Measurements from ENCODE around the gene GOLM1.

DNA sequence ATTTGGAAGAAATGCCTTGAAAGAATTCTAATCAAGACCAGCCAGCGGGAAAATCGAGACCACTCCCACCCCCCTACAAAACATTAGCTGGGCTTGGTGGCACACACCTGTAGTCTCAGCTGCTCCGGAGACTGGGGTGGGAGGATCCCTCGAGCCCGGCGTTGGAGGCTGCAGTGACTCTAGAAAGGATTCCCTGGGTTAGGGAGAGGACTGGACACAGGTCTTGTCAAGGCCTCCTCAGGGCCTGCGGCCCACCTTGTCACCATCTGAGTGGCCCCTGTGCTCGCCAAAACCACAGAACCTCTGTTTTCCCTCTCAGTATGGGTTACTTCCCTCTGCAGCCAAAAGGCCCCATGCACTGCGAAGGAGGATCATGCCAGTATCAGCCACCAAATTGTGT lies 16.5 kb upstream of the GOLM1 start:
- TF ChIP-seq, protein P1, sequence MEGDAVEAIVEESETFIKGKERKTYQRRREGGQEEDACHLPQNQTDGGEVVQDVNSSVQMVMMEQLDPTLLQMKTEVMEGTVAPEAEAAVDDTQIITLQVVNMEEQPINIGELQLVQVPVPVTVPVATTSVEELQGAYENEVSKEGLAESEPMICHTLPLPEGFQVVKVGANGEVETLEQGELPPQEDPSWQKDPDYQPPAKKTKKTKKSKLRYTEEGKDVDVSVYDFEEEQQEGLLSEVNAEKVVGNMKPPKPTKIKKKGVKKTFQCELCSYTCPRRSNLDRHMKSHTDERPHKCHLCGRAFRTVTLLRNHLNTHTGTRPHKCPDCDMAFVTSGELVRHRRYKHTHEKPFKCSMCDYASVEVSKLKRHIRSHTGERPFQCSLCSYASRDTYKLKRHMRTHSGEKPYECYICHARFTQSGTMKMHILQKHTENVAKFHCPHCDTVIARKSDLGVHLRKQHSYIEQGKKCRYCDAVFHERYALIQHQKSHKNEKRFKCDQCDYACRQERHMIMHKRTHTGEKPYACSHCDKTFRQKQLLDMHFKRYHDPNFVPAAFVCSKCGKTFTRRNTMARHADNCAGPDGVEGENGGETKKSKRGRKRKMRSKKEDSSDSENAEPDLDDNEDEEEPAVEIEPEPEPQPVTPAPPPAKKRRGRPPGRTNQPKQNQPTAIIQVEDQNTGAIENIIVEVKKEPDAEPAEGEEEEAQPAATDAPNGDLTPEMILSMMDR (IDR thresholded peaks at IDR 0.05; ENCODE audit: low read depth, low read length), result no peak
- no peak for TF ChIP-seq EZH2phosphoT487 (IDR thresholded peaks at IDR 0.05; ENCODE audit: low read depth)
